ENCODE results near the gene ROBO1. TPM values are rescaled to one million over a fixed set of nuclear protein-coding genes. Genes with fewer than 3 reads are reported as not detected.
"Not testable (repeated sequence)": the region's sequence is repeated elsewhere in the genome, so short reads cannot be mapped to it uniquely, and the experiment has no call there.

ROBO1 gene
- polyA plus RNA-seq, 3 donors, result 115 to 133 (median 127) TPM

GRCh38 chr3:79560698-79561097 lies 207.1 kb downstream of the ROBO1 start:
- DNase-seq (ENCODE audit: low read depth in 3 of 3, low spot score in 2 of 3), result no peak

DNA sequence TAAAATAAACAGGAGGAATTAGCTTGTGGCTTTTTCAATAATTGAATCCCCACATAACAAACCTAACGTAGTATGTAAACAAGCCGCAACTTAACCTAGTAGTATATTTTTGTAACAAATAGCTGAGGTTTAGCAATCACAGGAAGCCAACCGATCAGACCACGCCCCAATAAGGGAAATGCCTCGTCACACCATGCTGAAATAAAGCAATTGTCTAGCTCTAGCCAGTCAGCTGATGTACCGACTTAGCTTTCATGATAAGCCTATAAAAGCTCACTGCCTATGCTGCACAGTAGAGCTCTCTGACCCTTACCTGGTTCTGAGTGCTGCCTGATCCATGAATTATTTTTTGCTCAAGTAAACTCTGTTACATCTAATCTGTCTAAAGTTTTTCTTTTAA lies 208.9 kb downstream of the ROBO1 start:
- DNase-seq (ENCODE audit: low read depth in 3 of 3, low spot score in 2 of 3), result no peak

GRCh38 chr3:79555655-79556054 lies 212.1 kb downstream of the ROBO1 start:
- no peak for DNase-seq (ENCODE audit: low read depth in 3 of 3, low spot score in 2 of 3)

- no peak for DNase-seq (ENCODE audit: low read depth in 3 of 3, low spot score in 2 of 3)
Observed at GRCh38 chr3:79551997-79552396, 215.8 kb downstream of the ROBO1 start.

- no peak for DNase-seq (ENCODE audit: low read depth in 3 of 3, low spot score in 2 of 3)
Observed at GRCh38 chr3:79551321-79551892, 216.4 kb downstream of the ROBO1 start.

GRCh38 chr3:79543218-79543982 lies 224.4 kb downstream of the ROBO1 start:
- no peak for DNase-seq (ENCODE audit: low read depth in 3 of 3, low spot score in 2 of 3)

GRCh38 chr3:79534727-79535126 lies 233.1 kb downstream of the ROBO1 start:
- DNase-seq (ENCODE audit: low read depth in 3 of 3, low spot score in 2 of 3), result no peak

- no peak for DNase-seq (ENCODE audit: low read depth in 3 of 3, low spot score in 2 of 3)
Observed at GRCh38 chr3:79531566-79532295, 236.1 kb downstream of the ROBO1 start.

DNA sequence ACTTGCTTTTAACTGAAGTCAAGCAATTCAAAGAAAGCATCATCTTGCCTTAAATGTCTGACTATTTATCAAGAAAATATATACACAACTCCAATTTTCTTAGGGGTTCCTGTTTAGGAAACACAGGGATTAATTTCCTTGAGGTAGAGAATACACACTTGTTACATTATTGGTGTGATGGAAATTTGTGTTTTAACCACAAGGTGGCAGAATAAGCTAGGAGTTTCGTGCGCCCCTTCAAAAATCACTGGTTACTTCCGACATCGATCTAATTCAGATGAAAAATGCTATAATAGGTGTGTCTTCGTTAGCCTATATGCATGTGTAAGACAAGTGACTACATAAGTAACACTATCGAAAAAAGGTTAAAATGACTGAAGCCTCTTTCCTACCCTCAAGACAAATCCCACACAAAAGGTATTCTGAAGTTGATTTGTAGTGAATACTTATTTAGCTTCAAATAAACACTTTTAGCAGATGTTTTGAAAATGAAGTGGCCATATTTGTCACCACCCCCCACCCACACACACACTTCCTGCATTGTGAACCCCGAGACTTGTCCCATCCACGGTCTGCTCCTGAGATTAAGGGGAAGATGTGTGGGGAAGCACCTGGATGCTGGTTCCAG lies 246.5 kb downstream of the ROBO1 start:
- DNase-seq (ENCODE audit: low read depth in 3 of 3, low spot score in 2 of 3), result peak in 2 of 3 donors; percentile 36 to 38

GRCh38 chr3:79517766-79518413 lies 249.9 kb downstream of the ROBO1 start:
- DNase-seq (ENCODE audit: low read depth in 3 of 3, low spot score in 2 of 3), result peak in 1 of 3 donors; percentile 12

DNA sequence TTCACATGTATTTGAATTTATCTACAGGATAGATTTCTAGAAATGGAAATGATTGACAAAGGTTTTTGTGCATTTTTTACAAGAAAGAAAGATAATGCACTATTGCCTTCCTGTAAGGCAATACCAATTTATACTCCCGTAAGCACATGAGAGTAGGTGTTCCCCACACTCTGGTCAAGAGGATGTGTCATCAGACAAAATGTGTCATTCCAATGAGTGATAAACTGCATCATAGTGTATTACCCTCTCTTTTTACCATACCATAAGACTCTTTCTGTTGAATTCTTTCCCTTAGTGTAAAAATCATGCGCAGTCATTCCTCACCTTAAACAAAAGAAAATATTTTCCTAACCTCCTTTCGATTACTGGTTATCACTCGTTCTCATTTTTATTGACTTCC lies 251.0 kb downstream of the ROBO1 start:
- DNase-seq (ENCODE audit: low read depth in 3 of 3, low spot score in 2 of 3), result no peak

GRCh38 chr3:79515072-79515471 lies 252.7 kb downstream of the ROBO1 start:
- DNase-seq (ENCODE audit: low read depth in 3 of 3, low spot score in 2 of 3), result no peak

GRCh38 chr3:79514069-79514468 lies 253.7 kb downstream of the ROBO1 start:
- no peak for DNase-seq (ENCODE audit: low read depth in 3 of 3, low spot score in 2 of 3)

DNA sequence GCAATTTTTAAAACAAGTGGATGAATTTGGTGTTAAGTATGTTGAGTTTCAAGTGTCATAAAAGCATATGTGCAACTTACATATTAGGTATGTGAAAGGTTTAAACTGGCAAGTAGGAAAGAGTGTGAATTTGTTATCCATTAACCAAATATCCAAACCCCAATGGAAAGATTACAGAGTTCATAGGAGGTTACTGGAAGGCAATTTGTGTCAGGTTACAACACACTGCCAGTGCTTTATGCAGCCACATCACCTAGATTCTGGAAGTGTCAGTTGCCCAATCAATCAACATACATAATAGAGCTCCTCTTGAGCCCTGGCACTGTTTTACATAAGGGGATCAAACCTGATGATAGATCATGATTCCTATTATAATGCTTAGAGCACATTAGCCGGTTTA lies 261.0 kb downstream of the ROBO1 start:
- DNase-seq (ENCODE audit: low read depth in 3 of 3, low spot score in 2 of 3), result no peak

DNA sequence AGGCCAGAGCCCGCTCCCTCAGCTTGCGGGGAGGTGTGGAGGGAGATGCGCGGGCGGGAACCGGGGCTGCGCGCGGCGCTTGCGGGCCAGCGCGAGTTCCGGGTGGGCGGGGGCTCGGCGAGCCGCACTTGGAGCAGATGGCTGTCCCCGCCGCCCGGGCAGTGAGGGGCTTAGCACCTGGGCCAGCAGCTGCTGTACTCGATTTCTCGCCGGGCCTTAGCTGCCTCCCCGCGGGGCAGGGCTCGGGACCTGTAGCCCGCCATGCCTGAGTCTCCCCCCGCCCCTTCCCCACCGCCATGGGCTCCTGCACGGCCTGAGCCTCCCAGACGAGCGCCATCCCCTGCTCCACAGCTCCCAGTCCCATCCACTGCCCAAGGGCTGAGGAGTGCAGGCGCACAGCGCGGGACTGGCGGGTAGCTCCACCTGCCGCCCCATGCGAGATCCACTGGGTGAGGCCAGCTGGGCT lies 265.5 kb downstream of the ROBO1 start:
- DNase-seq (ENCODE audit: low read depth in 3 of 3, low spot score in 2 of 3), result not testable (repeated sequence)

DNA sequence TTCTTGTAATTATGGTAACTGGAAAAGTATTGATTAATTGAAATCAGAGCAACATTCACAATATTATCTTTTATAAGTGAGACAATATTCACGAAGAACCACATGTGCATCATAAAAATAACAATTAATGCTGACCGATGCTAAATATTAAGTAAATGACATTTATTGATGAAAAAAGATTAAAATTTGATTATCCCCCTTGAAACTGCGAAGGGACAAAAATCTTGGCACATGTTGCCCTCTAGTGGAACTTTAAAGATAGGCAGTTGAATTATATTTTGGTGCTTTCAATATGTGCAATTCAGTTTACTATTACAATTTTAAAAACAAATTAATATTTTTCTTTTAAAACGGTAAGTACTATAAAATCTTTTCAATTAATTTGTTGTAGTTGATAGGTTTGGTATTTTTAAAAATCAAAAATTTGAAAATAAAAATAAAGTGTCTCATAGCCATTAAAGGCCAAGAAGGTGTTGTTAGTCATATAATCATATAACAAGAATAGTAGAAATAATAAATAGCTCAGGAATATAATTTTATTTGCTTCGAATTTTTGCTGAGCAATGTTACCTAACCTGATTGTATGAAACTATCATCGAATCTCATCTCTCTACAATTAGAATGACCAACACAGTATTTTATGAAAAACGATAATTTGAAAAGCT lies 270.2 kb downstream of the ROBO1 start:
- no peak for DNase-seq (ENCODE audit: low read depth in 3 of 3, low spot score in 2 of 3)

DNA sequence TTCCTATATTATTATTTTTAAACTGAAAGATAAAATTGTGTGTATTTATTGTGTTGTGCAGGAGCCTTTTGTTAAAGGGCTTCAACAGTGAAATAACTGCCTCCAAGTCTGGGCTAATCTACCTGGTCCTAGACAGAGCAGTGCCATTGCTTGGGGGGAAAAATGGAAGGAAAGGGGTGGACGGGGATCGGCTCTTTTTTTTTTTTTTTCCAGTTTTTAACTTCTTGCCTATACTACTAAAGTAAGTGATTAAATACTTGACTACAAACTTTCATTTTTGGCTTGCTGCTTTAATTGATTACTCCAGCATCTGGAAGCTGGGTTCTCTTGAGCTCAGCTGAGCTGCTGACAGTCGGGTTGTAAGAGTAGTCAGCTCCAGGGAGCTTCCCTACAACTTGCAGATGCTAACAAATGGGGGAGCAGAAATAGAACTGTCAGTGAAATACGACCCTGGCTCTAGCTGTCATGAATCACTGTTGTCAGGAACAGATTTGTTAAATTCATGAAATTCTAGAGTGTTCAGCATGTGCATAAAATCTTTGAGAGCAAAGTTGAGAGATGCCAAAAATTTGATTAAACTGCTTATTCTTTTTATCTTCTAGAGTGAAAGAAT lies 276.7 kb downstream of the ROBO1 start:
- DNase-seq (ENCODE audit: low read depth in 3 of 3, low spot score in 2 of 3), result no peak

DNA sequence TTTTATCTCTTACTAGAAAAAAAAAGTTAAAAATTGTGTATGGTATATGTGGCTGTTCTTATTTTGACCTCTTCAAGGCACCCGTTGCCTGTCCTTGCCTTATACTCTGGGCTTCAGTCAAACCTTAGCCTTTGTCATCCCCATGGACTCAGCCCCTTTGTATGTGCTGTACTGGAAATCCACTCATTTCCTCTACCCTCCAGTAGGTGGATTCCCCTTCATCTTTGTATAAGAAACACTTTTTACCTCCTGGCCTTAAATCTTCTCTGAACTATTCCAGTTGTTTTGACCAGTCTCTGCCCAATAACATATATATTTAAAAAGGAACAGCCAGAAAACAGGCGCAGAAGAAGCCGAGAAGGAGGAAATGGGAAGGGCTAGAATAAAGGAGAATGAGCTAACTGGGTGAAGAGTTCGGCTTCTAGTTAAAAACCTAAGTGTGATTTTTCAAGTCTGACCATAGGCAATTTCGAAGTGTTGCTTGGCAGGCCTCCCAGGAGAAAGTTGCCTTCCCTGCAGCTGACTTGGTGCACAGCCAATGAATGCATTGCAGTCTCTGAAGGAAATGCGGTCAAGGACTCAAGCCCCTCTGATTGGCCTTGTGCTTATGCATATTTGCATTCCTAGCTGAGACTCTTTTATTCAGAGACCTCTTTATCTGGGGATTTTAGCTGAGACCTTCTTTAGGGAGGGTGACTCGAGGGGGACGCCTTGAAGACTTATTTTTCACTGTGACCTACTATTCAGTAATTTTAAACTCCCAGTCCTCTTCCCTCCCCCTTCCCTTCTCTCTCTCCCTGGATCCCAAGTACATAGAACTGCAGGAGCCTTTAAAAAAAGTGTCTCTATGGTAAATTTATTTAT lies 277.4 kb downstream of the ROBO1 start:
- DNase-seq (ENCODE audit: low read depth in 3 of 3, low spot score in 2 of 3), result peak; percentile 41 to 58 (median 51)

DNA sequence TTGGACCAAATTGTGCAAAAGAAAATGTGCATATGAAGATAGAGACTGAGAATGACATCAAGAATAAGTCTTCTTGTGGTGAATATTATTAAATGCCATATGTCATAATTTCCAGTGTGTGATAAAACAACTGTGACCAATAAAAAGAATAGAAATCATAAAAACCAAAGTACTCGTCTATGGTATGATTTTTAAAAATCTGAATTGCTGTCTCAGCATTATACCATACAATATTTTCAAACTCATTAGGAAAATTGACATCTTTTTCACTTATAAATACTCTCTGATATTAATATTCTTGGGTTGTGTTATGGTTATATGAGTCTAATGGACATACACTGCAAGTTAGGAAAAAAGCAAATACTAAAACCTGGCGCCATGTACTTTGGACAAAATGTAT lies 279.4 kb downstream of the ROBO1 start:
- no peak for DNase-seq (ENCODE audit: low read depth in 3 of 3, low spot score in 2 of 3)
